Central memory CD4-positive, alpha-beta T cell (primary cell): Measurements from ENCODE around the gene RDX.

Experiments
- DNase-seq: peaks from one replicate; pipeline ENCODE4 v3.0.0; 2022

The RDX gene

GRCh38 chr11:110169738-110170137, 126.7 kb downstream of the RDX start:
- no peak for DNase-seq

GRCh38 chr11:110168033-110168803, 128.2 kb downstream of the RDX start:
- no peak for DNase-seq

GRCh38 chr11:110165039-110165925, 131.1 kb downstream of the RDX start:
- no peak for DNase-seq

- no peak for DNase-seq
Observed at GRCh38 chr11:110162216-110162615, 134.2 kb downstream of the RDX start.

- no peak for DNase-seq
Observed at GRCh38 chr11:110161061-110161460, 135.4 kb downstream of the RDX start.

GRCh38 chr11:110160437-110160836, 136.0 kb downstream of the RDX start:
- DNase-seq, result no peak

- DNase-seq, result no peak
Observed at GRCh38 chr11:110160016-110160415, 136.4 kb downstream of the RDX start.

- no peak for DNase-seq
Observed at GRCh38 chr11:110159476-110159875, 136.9 kb downstream of the RDX start.

- DNase-seq, result no peak
Observed at GRCh38 chr11:110158317-110159200, 137.9 kb downstream of the RDX start.

GRCh38 chr11:110156503-110156902, 139.9 kb downstream of the RDX start:
- no peak for DNase-seq

GRCh38 chr11:110153474-110153873, 142.9 kb downstream of the RDX start:
- DNase-seq, result no peak

GRCh38 chr11:110152199-110152598, 144.2 kb downstream of the RDX start:
- no peak for DNase-seq

GRCh38 chr11:110148775-110149744, 147.4 kb downstream of the RDX start:
- no peak for DNase-seq

GRCh38 chr11:110147962-110148709, 148.3 kb downstream of the RDX start:
- no peak for DNase-seq

- no peak for DNase-seq
Observed at GRCh38 chr11:110141812-110142211, 154.6 kb downstream of the RDX start.

- no peak for DNase-seq
Observed at GRCh38 chr11:110134110-110134509, 162.3 kb downstream of the RDX start.

- DNase-seq, result no peak
Observed at GRCh38 chr11:110133160-110133559, 163.3 kb downstream of the RDX start.

GRCh38 chr11:110131386-110132123, 164.9 kb downstream of the RDX start:
- no peak for DNase-seq

GRCh38 chr11:110130642-110131238, 165.7 kb downstream of the RDX start:
- no peak for DNase-seq

GRCh38 chr11:110128161-110128560, 168.3 kb downstream of the RDX start:
- no peak for DNase-seq
